Peyer's patch (tissue), 4 donors: ENCODE results near the gene NR4A1.

Source experiments
- CTCF ChIP-seq, 6 experiments: fragments of 450-650 bp in 4 of 6; fragments of 200-600 bp in 2 of 6; sonication (generic) in 1 of 6; IDR thresholded peaks; one replicate each; pipeline ENCODE4 v1.5.1; 2017 to 2019; ENCODE audit warnings: antibody characterized with exemption in 6 of 6, mild to moderate bottlenecking in 3 of 6, moderate library complexity in 1 of 6
- POLR2A ChIP-seq, 2 donors: fragments of 450-650 bp; IDR thresholded peaks; one replicate each; pipeline ENCODE4 v1.5.1; 2017; ENCODE audit warnings: antibody characterized with exemption in 2 of 2, mild to moderate bottlenecking in 2 of 2, moderate library complexity in 2 of 2

- no peak for TF ChIP-seq CTCF (IDR thresholded peaks at IDR 0.05)
- no peak for TF ChIP-seq POLR2A (IDR thresholded peaks at IDR 0.05)
Measured at GRCh38 chr12:52058631-52059361, 7.6 kb downstream of the NR4A1 start.
